MM.1S (cell line): ENCODE results near the gene RALY.

ENCODE experiments used
- DNase-seq: peaks from one replicate; pipeline ENCODE4 v3.0.0-alpha.2; 2015
- H2AFZ ChIP-seq: fragments of 300-600 bp; sonication (generic); 2 replicates; pipeline ENCODE4 v1.6.0; 2016; ENCODE audit warnings: antibody characterized with exemption, low read length
- H3F3A ChIP-seq: fragments of 300-600 bp; sonication (generic); 2 replicates; pipeline ENCODE4 v1.6.1; 2016; ENCODE audit warnings: mild to moderate bottlenecking, antibody characterized with exemption, low read length, moderate library complexity, mixed read lengths; ENCODE audit not compliant: insufficient read depth
- H3K27ac ChIP-seq: fragments of 300-600 bp; sonication (generic); 2 replicates; pipeline ENCODE4 v1.5.1; 2016; ENCODE audit warnings: mild to moderate bottlenecking, low read length
- H3K27me3 ChIP-seq: fragments of 300-600 bp; sonication (generic); replicated peaks from 2 replicates; pipeline ENCODE4 v1.6.0; 2016; ENCODE audit warnings: low read length; ENCODE audit not compliant: insufficient read depth
- H3K36me3 ChIP-seq: fragments of 300-600 bp; sonication (generic); replicated peaks from 2 replicates; pipeline ENCODE4 v1.6.1; 2016; ENCODE audit warnings: mild to moderate bottlenecking, low read length, mixed read lengths; ENCODE audit not compliant: insufficient read depth
- H3K4me1 ChIP-seq: fragments of 300-600 bp; sonication (generic); 2 replicates; pipeline ENCODE4 v1.6.1; 2016; ENCODE audit warnings: low read length, mixed read lengths
- H3K4me2 ChIP-seq: fragments of 300-600 bp; sonication (generic); 2 replicates; pipeline ENCODE4 v1.6.0; 2016; ENCODE audit warnings: low read depth, low read length
- H3K4me3 ChIP-seq: fragments of 300-600 bp; sonication (generic); 2 replicates; pipeline ENCODE4 v1.5.1; 2016; ENCODE audit warnings: low read length, mixed read lengths
- H3K79me2 ChIP-seq: fragments of 300-600 bp; sonication (generic); 2 replicates; pipeline ENCODE4 v1.6.1; 2016; ENCODE audit warnings: mixed run types, low read length, mixed read lengths
- H3K9ac ChIP-seq: fragments of 300-600 bp; sonication (generic); 2 replicates; pipeline ENCODE4 v1.6.1; 2016; ENCODE audit warnings: low read length, mixed read lengths
- H3K9me2 ChIP-seq: fragments of 300-600 bp; sonication (generic); replicated peaks from 2 replicates; pipeline ENCODE4 v1.6.1; 2016; ENCODE audit warnings: mild to moderate bottlenecking, low read length, mixed read lengths; ENCODE audit not compliant: insufficient read depth
- H3K9me3 ChIP-seq: fragments of 300-600 bp; sonication (generic); replicated peaks from 2 replicates; pipeline ENCODE4 v1.6.1; 2016; ENCODE audit warnings: mild to moderate bottlenecking, low read length, mixed read lengths; ENCODE audit not compliant: insufficient read depth
- H4K20me1 ChIP-seq: fragments of 300-600 bp; sonication (generic); 2 replicates; pipeline ENCODE4 v1.6.1; 2016; ENCODE audit warnings: mild to moderate bottlenecking, low read length, moderate library complexity, mixed read lengths; ENCODE audit not compliant: insufficient read depth
- CTCF ChIP-seq: fragments of 300-600 bp; sonication (generic); IDR thresholded peaks from 2 replicates; pipeline ENCODE4 v1.5.1; 2016; ENCODE audit warnings: antibody characterized with exemption, low read length, mixed read lengths
- EZH2 ChIP-seq: fragments of 300-600 bp; sonication (generic); optimal IDR thresholded peaks from 2 replicates; pipeline ENCODE3; 2017; ENCODE audit warnings: low read depth, mild to moderate bottlenecking, antibody characterized with exemption, low read length, mixed read lengths
- EZH2phosphoT487 ChIP-seq: fragments of 300-600 bp; sonication (generic); IDR thresholded peaks from 2 replicates; pipeline ENCODE4 v1.6.1; 2018; ENCODE audit warnings: antibody characterized with exemption, low read length

The RALY gene

DNA sequence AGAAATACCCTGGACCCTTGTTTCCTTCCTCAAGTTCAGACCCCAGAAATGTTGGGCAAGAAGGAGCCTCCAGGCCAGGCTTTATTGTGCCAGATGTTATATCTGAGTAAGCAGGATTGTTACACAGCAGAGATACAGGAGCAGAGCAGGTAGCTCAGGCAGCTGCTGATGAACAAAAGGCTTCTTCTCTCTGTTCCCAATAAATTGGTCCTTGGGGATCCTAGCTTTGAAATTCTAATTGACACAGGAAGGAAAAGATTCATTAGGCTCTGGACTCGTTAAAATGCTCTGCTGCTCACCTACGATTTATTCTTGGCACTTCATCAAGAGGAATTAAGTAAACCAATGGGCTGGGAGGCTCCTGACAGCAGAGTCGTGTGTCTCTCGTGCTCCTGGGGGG is 54.2 kb downstream of the RALY start:
- H3K27ac ChIP-seq = no peak overlapping the region
- H4K20me1 ChIP-seq = peaks cover 90% of the 10 kb centered on the region
- no peak overlapping the region for H3K4me3 ChIP-seq
- no peaks in the 10 kb centered on the region for H3K9me3 ChIP-seq
- DNase-seq = no peak
- H2AFZ ChIP-seq = no peak overlapping the region
- H3K4me1 ChIP-seq = peaks cover 10% of the 10 kb centered on the region; the same call in 1 of the 2 replicates
- TF ChIP-seq EZH2phosphoT487 = no peak
- no peak for TF ChIP-seq EZH2
- no peak for TF ChIP-seq CTCF
- H3K4me2 ChIP-seq = no peak overlapping the region
- no peaks in the 10 kb centered on the region for H3K9me2 ChIP-seq
- no peak overlapping the region for H3K9ac ChIP-seq
- 0 out of 2 replicates have a peak, but pooled peaks cover 4% of the 10 kb centered on the region for H3K36me3 ChIP-seq
- peaks cover 13% of the 10 kb centered on the region; the same call in 1 of the 2 replicates for H3F3A ChIP-seq
- peaks cover 100% of the 10 kb centered on the region for H3K79me2 ChIP-seq
- no peaks in the 10 kb centered on the region for H3K27me3 ChIP-seq

- Histone ChIP-seq H4K20me1 (peaks cover 88% of the 10 kb centered on the region), H2AFZ (no peak overlapping the region), H3K4me1 (peaks cover 10% of the 10 kb centered on the region; the same call in 1 of the 2 replicates), H3K27me3 (no peaks in the 10 kb centered on the region), H3K36me3 (no peaks in the 10 kb centered on the region), H3K27ac (no peak overlapping the region), H3K79me2 (peaks cover 100% of the 10 kb centered on the region), H3K9me2 (no peaks in the 10 kb centered on the region), H3K4me2 (no peak overlapping the region), H3K9me3 (no peaks in the 10 kb centered on the region), H3K9ac (no peak overlapping the region), H3K4me3 (no peak overlapping the region), H3F3A (peaks cover 8% of the 10 kb centered on the region; the same call in 1 of the 2 replicates)
- TF ChIP-seq EZH2phosphoT487 = no peak
- no peak for TF ChIP-seq EZH2
- no peak for TF ChIP-seq CTCF
- no peak for DNase-seq
These were observed 55.7 kb downstream of the RALY start for GRCh38 chr20:34049389-34049788.

DNA sequence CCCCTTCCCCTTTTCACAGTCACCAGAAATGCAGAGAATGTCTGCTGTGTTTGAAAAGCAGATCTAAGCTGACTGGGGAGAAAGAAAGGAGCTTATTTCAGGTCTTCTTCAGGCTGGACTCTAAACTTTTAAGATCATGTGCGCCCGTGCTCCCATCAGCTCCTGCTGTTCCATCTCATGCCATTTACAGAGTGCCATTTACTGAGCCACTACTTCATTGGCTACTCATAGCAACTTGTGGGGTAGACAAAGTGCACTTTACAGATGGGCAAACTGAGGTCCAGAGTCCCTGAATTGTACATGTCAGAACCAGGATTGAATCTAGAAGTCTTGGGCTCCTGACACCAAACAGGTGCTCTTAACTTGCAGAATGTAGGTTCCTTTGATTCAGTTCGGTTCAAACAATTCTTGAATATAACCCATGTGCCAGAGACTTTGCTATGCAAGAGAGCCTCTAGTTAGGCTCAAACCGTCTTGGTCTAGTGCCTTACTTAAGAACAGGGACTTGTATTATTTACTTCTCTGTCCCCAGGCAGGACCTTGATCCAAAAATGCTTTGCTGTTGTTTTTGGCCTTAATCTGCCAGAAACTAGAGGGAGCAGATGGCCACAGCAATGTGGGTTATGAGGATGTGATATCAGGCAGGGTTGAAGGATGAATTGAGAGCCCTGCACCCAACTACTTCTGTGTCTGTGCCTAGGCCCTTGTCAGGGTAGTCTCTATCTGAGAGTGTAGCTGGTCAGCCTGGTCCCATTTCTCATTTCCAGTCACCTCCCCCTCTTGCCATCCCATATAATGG is 56.4 kb downstream of the RALY start:
- no peaks in the 10 kb centered on the region for H3K9me2 ChIP-seq
- H4K20me1 ChIP-seq = peaks cover 89% of the 10 kb centered on the region
- H3K4me2 ChIP-seq = no peak overlapping the region
- H3K27ac ChIP-seq = no peak overlapping the region
- TF ChIP-seq EZH2 (no peak), EZH2phosphoT487 (no peak), CTCF (no peak)
- H3K9ac ChIP-seq = no peak overlapping the region
- no peaks in the 10 kb centered on the region for H3K9me3 ChIP-seq
- H3K4me3 ChIP-seq = no peak overlapping the region
- H3F3A ChIP-seq = peaks cover 8% of the 10 kb centered on the region; the same call in 1 of the 2 replicates
- peaks cover 100% of the 10 kb centered on the region for H3K79me2 ChIP-seq
- no peaks in the 10 kb centered on the region for H3K36me3 ChIP-seq
- peaks cover 10% of the 10 kb centered on the region; the same call in 1 of the 2 replicates for H3K4me1 ChIP-seq
- H3K27me3 ChIP-seq = no peaks in the 10 kb centered on the region
- H2AFZ ChIP-seq = no peak overlapping the region
- peak; percentile 49 for DNase-seq
